WTC11 (cell line): ENCODE results near the gene IL4R. TPM values are rescaled to one million over a fixed set of nuclear protein-coding genes. Genes with fewer than 3 reads are reported as not detected.

ENCODE experiments used
- ATAC-seq: fragments of 200-7000 bp; cut with Tn5 transposase; 2 replicates; pipeline ENCODE4 v1.10.0; 2021; ENCODE audit warnings: mild to moderate bottlenecking, moderate library complexity
- CTCF ChIA-PET: fragments of 300-600 bp; sonication (Branson Sonifier 250); formaldehyde crosslinking; loops from one replicate; lab custom pipeline; 2021; ENCODE audit warnings: antibody characterized with exemption; lab: Charles Lee
- POLR2A ChIA-PET: fragments of 350-600 bp; sonication (Branson Sonifier 250); formaldehyde crosslinking; loops from one replicate; lab custom pipeline; 2021; ENCODE audit warnings: antibody characterized with exemption; lab: Charles Lee
- DNase-seq: peaks from one replicate; pipeline ENCODE4 v3.0.0; 2021; ENCODE audit warnings: low spot score
- H3K27ac Mint-ChIP-seq: 2 replicates; pipeline ENCODE4 v1.8.0; 2021; ENCODE audit warnings: mixed read lengths
- H3K27me3 Mint-ChIP-seq: 2 replicates; pipeline ENCODE4 v1.8.0; 2021; ENCODE audit warnings: low read depth, mild to moderate bottlenecking, moderate library complexity, mixed read lengths
- H3K36me3 Mint-ChIP-seq: 2 replicates; pipeline ENCODE4 v1.8.0; 2021; ENCODE audit warnings: mixed read lengths
- H3K4me1 Mint-ChIP-seq: 2 replicates; pipeline ENCODE4 v1.8.0; 2022; ENCODE audit warnings: mixed read lengths
- H3K4me3 Mint-ChIP-seq: 2 replicates; pipeline ENCODE4 v1.8.0; 2021; ENCODE audit warnings: mild to moderate bottlenecking, moderate library complexity, mixed read lengths
- H3K9me3 Mint-ChIP-seq: 2 replicates; pipeline ENCODE4 v1.8.0; 2021; ENCODE audit warnings: mixed read lengths
- ATF6 ChIP-seq: sonication (generic); formaldehyde crosslinking; IDR thresholded peaks from 2 replicates; pipeline ENCODE4 v1.8.1; 2023; ENCODE audit warnings: mild to moderate bottlenecking, missing genetic modification reagents
- CBFB ChIP-seq: sonication (generic); formaldehyde crosslinking; IDR thresholded peaks from 2 replicates; pipeline ENCODE4 v1.8.1; 2022; ENCODE audit warnings: mild to moderate bottlenecking, low read depth, missing genetic modification reagents
- CREB1 ChIP-seq: sonication (generic); formaldehyde crosslinking; IDR thresholded peaks from 2 replicates; pipeline ENCODE4 v1.8.0; 2023; ENCODE audit warnings: mild to moderate bottlenecking, missing genetic modification reagents
- CREM ChIP-seq: sonication (generic); formaldehyde crosslinking; IDR thresholded peaks from 2 replicates; pipeline ENCODE4 v1.8.1; 2022; ENCODE audit warnings: mild to moderate bottlenecking, missing genetic modification reagents, moderate library complexity
- E2F1 ChIP-seq: sonication (generic); formaldehyde crosslinking; IDR thresholded peaks from 2 replicates; pipeline ENCODE4 v1.8.0; 2022; ENCODE audit warnings: mild to moderate bottlenecking, missing genetic modification reagents
- E2F5 ChIP-seq: sonication (generic); formaldehyde crosslinking; IDR thresholded peaks from 2 replicates; pipeline ENCODE4 v1.8.1; 2022; ENCODE audit warnings: mild to moderate bottlenecking, moderate library complexity, missing genetic modification reagents
- FOXP4 ChIP-seq: sonication (generic); formaldehyde crosslinking; IDR thresholded peaks from 2 replicates; pipeline ENCODE4 v1.8.0; 2022; ENCODE audit warnings: mild to moderate bottlenecking, missing genetic modification reagents
- JAZF1 ChIP-seq: fragments of 250-450 bp; sonication (Bioruptor Pico); IDR thresholded peaks from 2 replicates; pipeline ENCODE4 v1.9.0; 2021; ENCODE audit warnings: moderate library complexity, mild to moderate bottlenecking, inconsistent platforms
- KAT7 ChIP-seq: sonication (generic); formaldehyde crosslinking; IDR thresholded peaks from 2 replicates; pipeline ENCODE4 v1.8.1; 2023; ENCODE audit warnings: missing genetic modification reagents, mild to moderate bottlenecking, borderline replicate concordance
- MAX ChIP-seq: sonication (generic); formaldehyde crosslinking; IDR thresholded peaks from 2 replicates; pipeline ENCODE4 v1.8.0; 2022; ENCODE audit warnings: mild to moderate bottlenecking, missing genetic modification reagents
- MYBL2 ChIP-seq: sonication (generic); formaldehyde crosslinking; IDR thresholded peaks from 2 replicates; pipeline ENCODE4 v1.8.1; 2023; ENCODE audit warnings: mild to moderate bottlenecking, moderate library complexity, missing genetic modification reagents
- NR1H2 ChIP-seq: sonication (generic); formaldehyde crosslinking; IDR thresholded peaks from 2 replicates; pipeline ENCODE4 v1.9.0; 2021; ENCODE audit warnings: mild to moderate bottlenecking, moderate library complexity, missing genetic modification reagents
- PRRX2 ChIP-seq: fragments of 250-450 bp; sonication (Bioruptor Pico); IDR thresholded peaks from 2 replicates; pipeline ENCODE4 v1.8.0; 2021; ENCODE audit warnings: mild to moderate bottlenecking
- SMAD3 ChIP-seq: sonication (generic); formaldehyde crosslinking; IDR thresholded peaks from 2 replicates; pipeline ENCODE4 v1.8.0; 2022; ENCODE audit warnings: missing genetic modification reagents, mild to moderate bottlenecking, borderline replicate concordance
- SMAD4 ChIP-seq: sonication (generic); formaldehyde crosslinking; IDR thresholded peaks from 2 replicates; pipeline ENCODE4 v1.8.0; 2022; ENCODE audit warnings: mild to moderate bottlenecking, missing genetic modification reagents
- SOX15 ChIP-seq: fragments of 250-450 bp; sonication (Bioruptor Pico); IDR thresholded peaks from 2 replicates; pipeline ENCODE4 v1.9.0; 2021; ENCODE audit warnings: mild to moderate bottlenecking
- TP53 ChIP-seq: sonication (generic); formaldehyde crosslinking; IDR thresholded peaks from 2 replicates; pipeline ENCODE4 v1.8.1; 2023; ENCODE audit warnings: mild to moderate bottlenecking, missing genetic modification reagents
- ZBTB21 ChIP-seq: sonication (generic); formaldehyde crosslinking; IDR thresholded peaks from 2 replicates; pipeline ENCODE4 v1.8.1; 2023; ENCODE audit warnings: mild to moderate bottlenecking, missing genetic modification reagents, borderline replicate concordance
- ZNF138 ChIP-seq: sonication (generic); formaldehyde crosslinking; conservative IDR thresholded peaks from 2 replicates; pipeline ENCODE4 v1.8.1; 2022; ENCODE audit warnings: mild to moderate bottlenecking, moderate library complexity, missing genetic modification reagents
- ZNF532 ChIP-seq: fragments of 250-450 bp; sonication (Bioruptor Pico); IDR thresholded peaks from 2 replicates; pipeline ENCODE4 v1.9.0; 2021; ENCODE audit warnings: mild to moderate bottlenecking, borderline replicate concordance
- total RNA-seq: library from RNA; stranded (reverse); gene quantifications from 3 replicates; pipeline ENCODE4 v1.2.3, GENCODE V29; 2021

IL4R gene
- total RNA-seq, 1 experiment from 2014 or later = 28.7 TPM

- ChIA-PET POLR2A (no interaction called here), CTCF (no interaction called here)
- Mint-ChIP-seq H3K27me3 (peaks cover 7% of the 10 kb centered on the region), H3K9me3 (peaks cover 23% of the 10 kb centered on the region), H3K4me3 (no peak overlapping the region), H3K36me3 (no peaks in the 10 kb centered on the region), H3K4me1 (no peaks in the 10 kb centered on the region), H3K27ac (no peak overlapping the region)
- no peak for ATAC-seq
- no peak for DNase-seq
- no peak for TF ChIP-seq ZNF532 (CRISPR knock-in tag)
- no peak for TF ChIP-seq E2F1 (CRISPR knock-in tag)
- no peak for TF ChIP-seq JAZF1 (CRISPR knock-in tag)
- no peak for TF ChIP-seq ZBTB21 (CRISPR knock-in tag)
- TF ChIP-seq FOXP4 (CRISPR knock-in tag) = no peak
- TF ChIP-seq NR1H2 (CRISPR knock-in tag) = no peak
- no peak for TF ChIP-seq KAT7 (CRISPR knock-in tag)
- no peak for TF ChIP-seq PRRX2 (CRISPR knock-in tag)
- TF ChIP-seq SOX15 (CRISPR knock-in tag) = no peak
- TF ChIP-seq E2F5 (CRISPR knock-in tag) = no peak
- no peak for TF ChIP-seq MYBL2 (CRISPR knock-in tag)
- TF ChIP-seq CBFB (CRISPR knock-in tag) = no peak
Observed at GRCh38 chr16:27384425-27384824, 70.7 kb downstream of the IL4R start.

GRCh38 chr16:27385398-27385797 is 71.6 kb downstream of the IL4R start:
- no peak for TF ChIP-seq MAX
- no peak for TF ChIP-seq CREB1 (CRISPR knock-in tag)
- TF ChIP-seq ZNF138 (CRISPR knock-in tag) = no peak
- TF ChIP-seq ATF6 = no peak
- no peak for TF ChIP-seq SMAD3 (CRISPR knock-in tag)
- TF ChIP-seq CREM (CRISPR knock-in tag) = no peak
- no peak for TF ChIP-seq E2F1 (CRISPR knock-in tag)
- TF ChIP-seq SMAD4 (CRISPR knock-in tag) = no peak
- TF ChIP-seq TP53 = no peak
- TF ChIP-seq NR1H2 (CRISPR knock-in tag) = no peak
- H3K36me3 Mint-ChIP-seq = no peaks in the 10 kb centered on the region
- DNase-seq (no peak), ATAC-seq (no peak)
- H3K27me3 Mint-ChIP-seq = peaks cover 9% of the 10 kb centered on the region
- CTCF ChIA-PET = interaction anchor here (1.2 to 1.8 kb wide), 2 partner anchors 10 to 206 kb away, joined by 5 to 6 read pairs; no protein-coding TSS in a partner anchor
- no peak overlapping the region for H3K27ac Mint-ChIP-seq
- no peak overlapping the region for H3K4me3 Mint-ChIP-seq
- POLR2A ChIA-PET = no interaction called here
- peaks cover 19% of the 10 kb centered on the region for H3K9me3 Mint-ChIP-seq
- H3K4me1 Mint-ChIP-seq = no peaks in the 10 kb centered on the region
